ENCODE measurements around the gene SLC26A3.

SLC26A3 gene

GRCh38 chr7:107815254-107815882 is 12.3 kb upstream of the SLC26A3 start:
- no peak for DNase-seq

DNA sequence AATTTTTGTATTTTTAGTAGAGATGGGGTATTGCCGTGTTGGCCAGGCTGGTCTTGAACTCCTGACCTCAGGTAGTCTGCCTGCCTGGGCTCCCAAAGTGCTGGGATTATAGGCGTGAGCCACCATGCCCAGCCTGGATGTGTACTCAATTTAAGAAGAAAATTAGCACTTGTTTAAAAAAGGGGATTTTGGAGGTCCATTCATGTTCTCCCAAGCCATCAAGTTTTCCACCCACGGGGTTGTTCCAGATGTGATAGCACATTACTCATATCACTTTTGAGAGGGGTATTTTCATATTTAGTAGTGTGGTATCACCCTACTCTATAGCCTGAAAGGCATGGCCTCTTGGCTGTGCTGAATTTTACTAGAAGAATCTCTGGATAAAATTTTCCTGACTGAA is 10.5 kb upstream of the SLC26A3 start:
- DNase-seq, result no peak

DNA sequence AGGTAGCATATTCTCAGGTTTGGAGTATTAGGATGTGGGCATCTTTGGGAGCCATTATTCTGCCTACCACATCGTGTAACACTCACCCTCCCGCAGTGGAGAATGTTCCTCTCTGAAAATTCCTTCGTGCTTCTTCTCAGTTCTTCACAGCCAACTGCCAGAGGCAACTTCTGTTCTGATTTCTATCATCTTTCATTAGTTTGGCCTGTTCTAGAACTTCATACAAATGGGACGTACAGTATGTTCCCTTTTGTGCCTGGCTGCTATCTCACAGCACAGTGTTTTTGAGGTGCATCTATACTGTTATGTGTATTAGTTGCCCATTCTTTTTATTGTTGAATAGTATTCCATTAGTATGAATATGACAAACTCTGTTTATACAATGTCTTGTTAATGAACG is 8.9 kb upstream of the SLC26A3 start:
- no peak for DNase-seq

GRCh38 chr7:107810626-107811025 is 7.6 kb upstream of the SLC26A3 start:
- no peak for DNase-seq

- DNase-seq, result no peak
Observed at GRCh38 chr7:107809179-107809578, 6.2 kb upstream of the SLC26A3 start.

- DNase-seq, result no peak
Observed at GRCh38 chr7:107799647-107800264, 3.3 kb downstream of the SLC26A3 start.

DNA sequence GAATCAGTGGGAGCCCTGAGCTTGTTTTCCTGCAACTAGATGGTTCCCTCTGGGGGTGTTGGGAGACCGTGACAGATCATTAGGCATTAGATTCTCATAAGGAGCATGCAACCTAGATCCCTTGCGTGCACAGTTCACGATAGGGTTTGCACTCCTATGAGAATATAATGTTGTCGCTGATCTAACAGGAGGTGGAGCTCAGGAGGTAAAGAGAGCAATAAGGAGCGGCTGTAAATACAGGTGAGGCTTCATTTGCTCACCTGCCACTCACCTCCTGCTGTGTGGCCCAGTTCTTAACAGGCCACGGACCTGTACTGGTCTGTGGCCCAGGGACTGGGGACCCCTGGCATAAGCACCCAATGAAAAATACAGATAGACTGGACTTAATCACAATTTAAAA is 10.7 kb downstream of the SLC26A3 start:
- DNase-seq, result no peak

GRCh38 chr7:107789647-107790046 is 13.4 kb downstream of the SLC26A3 start:
- DNase-seq, result no peak

- DNase-seq, result no peak
Observed at GRCh38 chr7:107788662-107789061, 14.4 kb downstream of the SLC26A3 start.

GRCh38 chr7:107788216-107788615 is 14.8 kb downstream of the SLC26A3 start:
- no peak for DNase-seq

GRCh38 chr7:107785926-107786325 is 17.1 kb downstream of the SLC26A3 start:
- DNase-seq, result no peak

GRCh38 chr7:107785170-107785569 is 17.9 kb downstream of the SLC26A3 start:
- DNase-seq, result no peak

GRCh38 chr7:107783648-107784047 is 19.4 kb downstream of the SLC26A3 start:
- DNase-seq, result no peak

- no peak for DNase-seq
Observed at GRCh38 chr7:107782374-107782773, 20.6 kb downstream of the SLC26A3 start.

DNA sequence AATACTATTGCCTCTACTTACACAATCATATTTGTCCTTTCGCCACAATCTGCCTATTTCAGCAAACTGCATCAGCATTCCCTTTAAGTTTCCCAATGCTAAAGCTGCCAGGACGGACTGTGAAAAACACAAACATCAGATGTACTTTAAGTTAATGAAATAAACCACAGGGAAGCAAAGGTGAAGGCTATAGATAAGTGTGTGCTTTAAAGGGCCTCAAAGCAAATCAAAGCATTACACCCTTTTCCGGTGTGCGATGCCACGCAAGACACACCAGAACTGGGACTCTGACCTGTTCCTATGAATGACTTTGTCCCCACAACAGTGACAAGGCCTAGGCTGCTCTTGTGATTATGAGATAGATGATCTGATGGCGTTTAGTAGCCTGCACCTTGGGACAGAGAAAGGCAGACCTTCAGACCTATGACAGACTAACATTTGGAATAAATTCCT is 23.4 kb downstream of the SLC26A3 start:
- no peak for DNase-seq

- no peak for DNase-seq
Observed at GRCh38 chr7:107778283-107778682, 24.7 kb downstream of the SLC26A3 start.

GRCh38 chr7:107777702-107778101 is 25.3 kb downstream of the SLC26A3 start:
- DNase-seq, result no peak

DNA sequence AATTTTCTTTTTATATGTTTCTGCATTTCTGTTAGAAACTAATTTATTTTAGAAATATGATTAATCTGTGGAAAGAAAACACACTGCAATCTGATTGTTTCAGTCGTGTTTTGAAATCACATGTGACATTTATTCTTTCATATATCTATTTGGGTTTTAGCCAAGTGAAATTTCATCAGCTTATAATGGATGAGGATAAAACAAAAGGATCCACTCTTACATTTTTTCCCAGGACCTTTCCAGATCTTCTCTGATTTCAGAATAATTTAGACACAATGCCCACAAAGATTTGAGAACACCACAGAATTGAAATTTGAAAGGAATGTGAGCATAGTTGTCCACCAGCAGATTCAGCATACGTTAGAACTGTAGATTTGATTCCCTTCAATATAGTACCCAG is 30.0 kb downstream of the SLC26A3 start:
- no peak for DNase-seq

DNA sequence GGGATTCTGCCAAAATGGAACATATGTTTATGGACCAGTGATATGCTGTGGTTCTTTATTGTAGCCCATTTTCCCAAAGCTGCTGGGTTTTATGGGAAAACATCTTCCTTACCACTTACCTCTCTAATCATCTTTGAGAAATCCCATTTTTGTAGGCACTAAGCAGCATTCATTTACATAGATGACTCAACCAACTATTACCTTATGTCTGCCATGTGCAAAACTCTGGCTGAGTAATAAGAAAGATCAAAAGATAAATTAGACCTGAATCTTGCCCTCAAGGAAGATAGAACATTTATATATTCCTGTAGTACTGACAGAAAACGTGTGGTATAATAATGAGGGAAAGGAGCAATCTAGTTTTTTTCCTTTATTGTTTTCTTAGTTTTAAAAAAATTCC is 34.8 kb downstream of the SLC26A3 start:
- no peak for DNase-seq

DNA sequence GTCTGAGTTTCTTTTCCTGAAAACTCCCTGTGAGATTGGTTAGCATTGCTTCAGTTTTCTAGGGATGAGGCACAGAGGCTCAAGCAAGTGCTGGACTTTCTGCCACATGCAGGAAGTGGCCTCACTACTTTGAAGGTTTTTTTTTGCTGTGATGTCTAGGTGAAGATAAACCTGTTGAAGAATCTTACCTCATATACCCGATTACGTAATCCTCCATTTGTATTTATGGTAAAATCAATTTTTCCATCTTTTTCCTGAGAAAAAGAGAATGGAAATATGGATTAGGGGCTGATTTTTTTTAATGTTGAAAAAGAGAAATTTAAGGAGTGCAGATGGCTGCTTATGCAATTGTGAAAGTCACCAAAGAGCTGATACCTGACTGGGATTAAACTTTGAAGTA is 35.6 kb downstream of the SLC26A3 start:
- DNase-seq, result no peak

GRCh38 chr7:107758667-107759066 is 44.4 kb downstream of the SLC26A3 start:
- DNase-seq, result no peak

- DNase-seq, result no peak
Observed at GRCh38 chr7:107754642-107755041, 48.4 kb downstream of the SLC26A3 start.

DNA sequence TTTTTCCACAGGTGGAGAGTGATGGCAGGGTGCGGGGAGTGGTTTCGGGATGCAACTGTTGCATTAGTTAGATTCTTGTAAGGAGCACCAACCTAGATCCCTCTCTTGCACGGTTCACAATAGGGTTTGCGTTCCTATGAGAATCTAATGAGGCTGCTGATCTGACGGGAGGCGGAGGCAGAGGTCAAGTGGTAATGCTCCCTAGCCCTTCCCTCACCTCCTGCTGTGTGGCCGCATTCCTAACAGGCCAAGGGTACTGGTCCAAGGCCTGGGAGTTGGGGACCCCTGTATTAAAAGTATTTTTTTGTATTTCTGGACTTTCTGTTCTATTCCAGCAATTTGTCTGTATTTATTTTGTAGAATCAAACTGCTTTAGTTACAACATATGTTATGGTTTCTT is 51.9 kb downstream of the SLC26A3 start:
- no peak for DNase-seq

GRCh38 chr7:107746006-107746405 is 57.0 kb downstream of the SLC26A3 start:
- DNase-seq, result no peak

DNA sequence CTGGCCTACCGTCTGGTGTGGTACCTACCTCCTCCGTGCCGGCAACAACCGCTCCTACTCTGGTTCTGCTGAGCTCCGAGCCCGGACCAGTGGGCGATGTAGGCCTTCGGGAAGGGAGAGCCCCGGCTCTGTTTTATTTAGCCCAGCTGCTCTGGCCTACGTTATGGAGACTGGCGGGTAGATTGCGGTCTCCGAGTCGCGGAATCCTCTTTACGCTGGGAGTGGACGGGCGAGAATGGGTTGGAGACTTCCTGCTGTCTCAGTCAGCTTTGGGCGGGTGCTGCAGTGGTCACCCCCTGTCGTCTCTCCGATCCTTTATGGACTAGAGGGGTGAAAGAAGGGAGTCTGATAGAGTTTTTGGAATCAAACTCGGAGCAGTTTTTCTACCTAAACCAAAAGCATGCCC is 58.7 kb downstream of the SLC26A3 start:
- no peak for DNase-seq

Data from retina (tissue), 1 donor.